ENCODE data around the gene PTPRG.

DNA sequence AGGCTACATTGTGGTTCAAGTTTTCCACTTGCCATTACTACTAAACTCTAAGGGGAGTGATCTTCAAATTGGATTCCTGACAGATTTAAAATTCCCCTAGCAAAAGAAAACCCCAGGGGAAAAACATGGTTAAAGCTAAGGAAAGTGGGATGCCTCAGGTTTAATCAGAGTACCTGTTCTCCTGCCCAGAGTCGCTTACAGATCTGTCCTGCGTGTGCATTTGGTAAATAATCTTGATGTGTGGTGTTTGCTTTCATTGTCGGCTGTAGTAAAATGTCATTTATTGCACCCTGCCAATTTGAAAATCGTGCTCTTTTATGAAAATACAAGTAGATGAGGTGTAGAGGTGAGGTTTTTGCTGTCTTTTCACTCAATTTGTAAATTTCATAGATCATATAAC, 323.4 kb downstream of the PTPRG start:
- TF ChIP-seq, protein P1, sequence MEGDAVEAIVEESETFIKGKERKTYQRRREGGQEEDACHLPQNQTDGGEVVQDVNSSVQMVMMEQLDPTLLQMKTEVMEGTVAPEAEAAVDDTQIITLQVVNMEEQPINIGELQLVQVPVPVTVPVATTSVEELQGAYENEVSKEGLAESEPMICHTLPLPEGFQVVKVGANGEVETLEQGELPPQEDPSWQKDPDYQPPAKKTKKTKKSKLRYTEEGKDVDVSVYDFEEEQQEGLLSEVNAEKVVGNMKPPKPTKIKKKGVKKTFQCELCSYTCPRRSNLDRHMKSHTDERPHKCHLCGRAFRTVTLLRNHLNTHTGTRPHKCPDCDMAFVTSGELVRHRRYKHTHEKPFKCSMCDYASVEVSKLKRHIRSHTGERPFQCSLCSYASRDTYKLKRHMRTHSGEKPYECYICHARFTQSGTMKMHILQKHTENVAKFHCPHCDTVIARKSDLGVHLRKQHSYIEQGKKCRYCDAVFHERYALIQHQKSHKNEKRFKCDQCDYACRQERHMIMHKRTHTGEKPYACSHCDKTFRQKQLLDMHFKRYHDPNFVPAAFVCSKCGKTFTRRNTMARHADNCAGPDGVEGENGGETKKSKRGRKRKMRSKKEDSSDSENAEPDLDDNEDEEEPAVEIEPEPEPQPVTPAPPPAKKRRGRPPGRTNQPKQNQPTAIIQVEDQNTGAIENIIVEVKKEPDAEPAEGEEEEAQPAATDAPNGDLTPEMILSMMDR (IDR thresholded peaks at IDR 0.05; ENCODE audit: low read depth, low read length, missing input control): no peak
- TF ChIP-seq, protein P2, sequence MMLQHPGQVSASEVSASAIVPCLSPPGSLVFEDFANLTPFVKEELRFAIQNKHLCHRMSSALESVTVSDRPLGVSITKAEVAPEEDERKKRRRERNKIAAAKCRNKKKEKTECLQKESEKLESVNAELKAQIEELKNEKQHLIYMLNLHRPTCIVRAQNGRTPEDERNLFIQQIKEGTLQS (IDR thresholded peaks at IDR 0.05): no peak
- TF ChIP-seq RXRA (IDR thresholded peaks at IDR 0.05) (no peak), FOXA1 (IDR thresholded peaks at IDR 0.05) (no peak), SP1 (IDR thresholded peaks at IDR 0.05) (no peak), GABPA (IDR thresholded peaks at IDR 0.05 in 1 of 2, conservative IDR thresholded peaks at IDR 0.05 in 1 of 2) (no peak), YY1 (IDR thresholded peaks at IDR 0.05) (no peak), REST (IDR thresholded peaks at IDR 0.05) (no peak), RAD21 (IDR thresholded peaks at IDR 0.05) (no peak), TAF1 (conservative IDR thresholded peaks at IDR 0.05) (no peak)

Measured in liver (tissue), 3 donors.